Mucosa of stomach (tissue), 1 donor: ENCODE measurements around the gene RALGPS1.

Experiments used
- H3K27me3 ChIP-seq: one replicate; pipeline ENCODE4 v1.7.0; 2013; ENCODE audit warnings: mild to moderate bottlenecking, low read length; ENCODE audit not compliant: control insufficient read depth, insufficient read depth
- H3K36me3 ChIP-seq: one replicate; pipeline ENCODE4 v1.7.0; 2013; ENCODE audit warnings: low read length; ENCODE audit not compliant: control insufficient read depth, insufficient read depth
- H3K4me1 ChIP-seq: one replicate; pipeline ENCODE4 v1.7.0; 2013; ENCODE audit warnings: mild to moderate bottlenecking, low read length; ENCODE audit not compliant: control insufficient read depth, insufficient read depth
- H3K4me3 ChIP-seq: one replicate; pipeline ENCODE4 v1.7.0; 2013; ENCODE audit warnings: low read length
- H3K9ac ChIP-seq: one replicate; pipeline ENCODE4 v1.7.0; 2013; ENCODE audit warnings: mild to moderate bottlenecking, low read length, moderate library complexity
- H3K9me3 ChIP-seq: one replicate; pipeline ENCODE4 v1.7.0; 2013; ENCODE audit warnings: mild to moderate bottlenecking, low read length, moderate library complexity; ENCODE audit not compliant: control insufficient read depth
- donor health status: Pancreatic carcinoma.

Gene RALGPS1

GRCh38 chr9:127149010-127149409 is 234.4 kb downstream of the RALGPS1 start:
- H3K36me3 ChIP-seq: no peaks in the 10 kb centered on the region
- no peaks in the 10 kb centered on the region for H3K27me3 ChIP-seq
- H3K9ac ChIP-seq: no peak overlapping the region
- H3K4me3 ChIP-seq: no peak overlapping the region
- no peaks in the 10 kb centered on the region for H3K9me3 ChIP-seq
- no peaks in the 10 kb centered on the region for H3K4me1 ChIP-seq

GRCh38 chr9:127149463-127150390 is 235.1 kb downstream of the RALGPS1 start:
- H3K9ac ChIP-seq: no peak overlapping the region
- no peaks in the 10 kb centered on the region for H3K36me3 ChIP-seq
- H3K4me3 ChIP-seq: no peak overlapping the region

GRCh38 chr9:127153501-127153900 is 238.9 kb downstream of the RALGPS1 start:
- no peaks in the 10 kb centered on the region for H3K9me3 ChIP-seq
- H3K27me3 ChIP-seq: no peaks in the 10 kb centered on the region
- H3K4me3 ChIP-seq: no peak overlapping the region
- H3K36me3 ChIP-seq: no peaks in the 10 kb centered on the region
- no peaks in the 10 kb centered on the region for H3K4me1 ChIP-seq
- no peak overlapping the region for H3K9ac ChIP-seq

More at GRCh38 chr9:127149463-127150390, 235.1 kb downstream of the RALGPS1 start:
- no peaks in the 10 kb centered on the region for H3K27me3 ChIP-seq
- H3K4me1 ChIP-seq: no peaks in the 10 kb centered on the region
- H3K9me3 ChIP-seq: no peaks in the 10 kb centered on the region

GRCh38 chr9:127154003-127154389 is 239.4 kb downstream of the RALGPS1 start:
- H3K9me3 ChIP-seq: no peaks in the 10 kb centered on the region
- H3K4me1 ChIP-seq: peaks cover 2% of the 10 kb centered on the region
- H3K9ac ChIP-seq: no peak overlapping the region
- H3K27me3 ChIP-seq: no peaks in the 10 kb centered on the region
- no peak overlapping the region for H3K4me3 ChIP-seq
- no peaks in the 10 kb centered on the region for H3K36me3 ChIP-seq

- no peaks in the 10 kb centered on the region for H3K36me3 ChIP-seq
- H3K4me1 ChIP-seq: peaks cover 8% of the 10 kb centered on the region
- no peak overlapping the region for H3K4me3 ChIP-seq
- H3K9me3 ChIP-seq: no peaks in the 10 kb centered on the region
- no peak overlapping the region for H3K9ac ChIP-seq
- no peaks in the 10 kb centered on the region for H3K27me3 ChIP-seq
Observed at GRCh38 chr9:127154390-127155191, 240.0 kb downstream of the RALGPS1 start.

GRCh38 chr9:127155314-127155960 is 240.9 kb downstream of the RALGPS1 start:
- H3K36me3 ChIP-seq: no peaks in the 10 kb centered on the region
- no peaks in the 10 kb centered on the region for H3K27me3 ChIP-seq
- H3K4me1 ChIP-seq: peaks cover 9% of the 10 kb centered on the region
- H3K9me3 ChIP-seq: no peaks in the 10 kb centered on the region
- H3K9ac ChIP-seq: no peak overlapping the region
- H3K4me3 ChIP-seq: no peak overlapping the region

GRCh38 chr9:127158786-127159324 is 244.3 kb downstream of the RALGPS1 start:
- H3K27me3 ChIP-seq: no peaks in the 10 kb centered on the region
- no peaks in the 10 kb centered on the region for H3K9me3 ChIP-seq
- H3K4me1 ChIP-seq: peaks cover 9% of the 10 kb centered on the region
- no peak overlapping the region for H3K9ac ChIP-seq
- H3K36me3 ChIP-seq: no peaks in the 10 kb centered on the region
- no peak overlapping the region for H3K4me3 ChIP-seq

- H3K9ac ChIP-seq: no peak overlapping the region
- no peak overlapping the region for H3K4me3 ChIP-seq
- no peaks in the 10 kb centered on the region for H3K27me3 ChIP-seq
- H3K36me3 ChIP-seq: no peaks in the 10 kb centered on the region
- no peaks in the 10 kb centered on the region for H3K9me3 ChIP-seq
- peaks cover 9% of the 10 kb centered on the region for H3K4me1 ChIP-seq
Observed at GRCh38 chr9:127159325-127159801, 244.8 kb downstream of the RALGPS1 start.

GRCh38 chr9:127159949-127160610 is 245.5 kb downstream of the RALGPS1 start:
- H3K9ac ChIP-seq: no peak overlapping the region
- H3K9me3 ChIP-seq: no peaks in the 10 kb centered on the region
- no peaks in the 10 kb centered on the region for H3K36me3 ChIP-seq
- H3K4me1 ChIP-seq: peaks cover 9% of the 10 kb centered on the region
- no peaks in the 10 kb centered on the region for H3K27me3 ChIP-seq
- no peak overlapping the region for H3K4me3 ChIP-seq

GRCh38 chr9:127161081-127161624 is 246.6 kb downstream of the RALGPS1 start:
- H3K4me1 ChIP-seq: peaks cover 9% of the 10 kb centered on the region
- no peaks in the 10 kb centered on the region for H3K36me3 ChIP-seq
- no peaks in the 10 kb centered on the region for H3K9me3 ChIP-seq
- no peaks in the 10 kb centered on the region for H3K27me3 ChIP-seq
- no peak overlapping the region for H3K4me3 ChIP-seq
- H3K9ac ChIP-seq: no peak overlapping the region
